HG03457 (cell line): ENCODE measurements around the gene CHRNA5.

ENCODE experiments used
- ATAC-seq: cut with Tn5 transposase; IDR thresholded peaks from one replicate; pipeline ENCODE4 v1.9.1; 2021; ENCODE audit warnings: moderate number of reproducible peaks; ENCODE audit not compliant: unreplicated experiment

The CHRNA5 gene

GRCh38 chr15:78619022-78619950, 54.0 kb downstream of the CHRNA5 start:
- ATAC-seq: no peak

- no peak for ATAC-seq
Measured at GRCh38 chr15:78620021-78620526, 54.8 kb downstream of the CHRNA5 start.

DNA sequence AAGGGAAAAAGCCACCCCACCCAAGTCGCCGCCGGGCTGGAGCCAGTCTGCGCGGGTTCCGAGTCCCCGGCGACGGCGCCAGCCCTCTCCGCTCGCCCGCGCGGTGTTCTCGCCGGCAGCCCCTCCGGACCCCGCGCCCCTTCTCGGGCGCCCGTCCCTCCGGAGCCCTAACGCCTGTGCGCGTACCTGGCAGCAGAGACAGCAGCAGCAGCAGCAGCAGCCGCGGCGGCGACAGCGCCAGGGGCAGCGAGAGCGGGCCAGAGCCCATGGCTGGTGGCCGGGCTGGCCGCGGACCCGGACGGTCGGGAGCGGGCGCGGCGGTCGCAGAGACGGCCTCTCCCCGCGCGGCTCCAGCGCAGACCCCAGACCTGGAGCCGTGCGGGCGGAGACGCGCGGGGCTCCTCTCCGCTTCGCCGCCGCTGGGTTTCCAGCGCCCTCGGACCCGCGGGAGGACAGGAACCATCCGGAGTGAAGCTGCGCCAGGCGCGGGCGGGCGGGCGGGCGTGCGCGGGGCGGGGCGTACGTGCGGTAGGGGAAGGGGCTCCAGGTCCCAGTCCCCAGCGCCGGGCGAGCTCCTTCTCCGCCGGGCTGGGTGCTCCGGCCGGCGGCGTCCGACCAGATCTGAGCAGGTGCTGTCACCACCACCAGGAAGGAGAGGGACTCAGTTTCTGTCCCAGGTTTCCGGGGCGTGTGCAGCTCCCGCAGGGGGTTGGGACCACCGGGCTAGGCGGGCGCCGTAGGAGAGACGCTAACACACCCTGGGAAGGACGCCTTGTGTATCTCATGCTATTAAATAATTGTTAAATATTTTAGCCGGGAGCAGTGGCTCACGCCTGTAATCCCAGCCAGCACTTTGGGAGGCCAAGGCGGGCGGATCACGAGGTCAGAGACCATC, 55.5 kb downstream of the CHRNA5 start, which contains the start of gene CHRNA3:
Gene CHRNA3 (minus strand): TSS at position 470 of the 895 bp plus-strand sequence. CDS start 202 bp downstream, at position 268.
- ATAC-seq: no peak

- no peak for ATAC-seq
Measured at GRCh38 chr15:78621810-78622402, 56.6 kb downstream of the CHRNA5 start.

DNA sequence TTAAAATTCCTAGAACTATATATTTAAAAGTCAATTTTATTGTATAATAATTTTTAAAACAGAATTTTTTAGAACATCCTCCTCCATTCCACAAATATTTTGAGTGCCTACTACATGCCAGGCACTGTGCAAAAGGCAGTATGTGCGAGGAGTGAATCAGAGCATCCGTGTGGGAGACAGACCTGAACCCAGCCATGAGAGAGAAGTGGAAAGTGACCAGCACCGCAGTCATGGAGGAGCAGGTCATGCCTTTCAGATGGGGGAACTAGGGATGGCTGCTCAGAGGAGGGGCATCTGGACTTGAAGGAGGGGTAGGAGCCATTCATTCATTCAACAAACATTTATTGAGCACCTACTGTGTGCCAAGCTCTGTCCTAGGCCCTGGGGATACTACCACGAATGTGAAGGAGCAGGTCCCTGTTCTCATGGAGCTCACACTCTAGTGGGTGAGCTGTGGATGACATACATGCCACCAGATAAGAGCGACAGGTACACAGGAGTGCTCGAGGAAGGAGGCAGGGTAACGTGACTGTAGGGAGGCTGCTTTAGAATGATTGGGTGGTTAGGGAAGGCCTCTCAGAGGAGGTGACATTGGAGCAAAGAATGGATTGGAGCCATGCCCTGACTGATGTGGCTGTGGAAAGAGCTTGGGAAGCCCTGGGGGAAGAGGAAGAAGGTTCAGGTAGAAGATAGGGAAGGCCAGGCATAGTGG, 58.6 kb downstream of the CHRNA5 start:
- no peak for ATAC-seq

- ATAC-seq: no peak
Measured at GRCh38 chr15:78624651-78625590, 59.6 kb downstream of the CHRNA5 start.

GRCh38 chr15:78625606-78626280, 60.4 kb downstream of the CHRNA5 start:
- no peak for ATAC-seq

DNA sequence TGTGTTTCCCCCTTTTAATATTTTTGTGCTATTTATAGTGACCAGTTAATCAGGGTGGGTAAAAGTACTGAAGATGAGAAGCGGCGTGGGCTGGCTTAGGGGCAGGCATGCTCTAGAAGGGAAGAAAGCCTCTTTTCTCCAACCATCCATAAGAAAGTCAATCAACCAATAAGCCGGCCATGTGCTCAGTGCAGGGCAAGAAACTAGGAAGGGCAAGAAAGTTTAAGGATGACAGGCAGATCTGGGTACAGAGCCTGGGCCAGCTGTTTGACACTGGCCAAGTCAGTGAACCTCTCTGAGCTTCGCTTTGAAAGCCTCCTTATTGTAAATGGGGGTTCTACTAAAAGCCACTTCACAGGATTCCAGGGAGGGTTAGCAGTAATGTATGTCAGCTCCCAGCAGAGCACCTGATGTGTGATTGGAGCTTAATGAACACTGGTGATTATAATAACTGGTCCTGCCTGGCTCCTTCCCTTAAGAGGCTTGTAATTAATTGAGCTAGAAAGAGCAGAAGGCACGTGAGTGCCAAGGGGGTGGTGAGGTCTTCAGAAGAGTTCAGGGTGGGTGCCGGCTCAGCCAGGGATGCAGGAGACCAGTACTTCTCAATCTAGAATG, 61.2 kb downstream of the CHRNA5 start:
- no peak for ATAC-seq

DNA sequence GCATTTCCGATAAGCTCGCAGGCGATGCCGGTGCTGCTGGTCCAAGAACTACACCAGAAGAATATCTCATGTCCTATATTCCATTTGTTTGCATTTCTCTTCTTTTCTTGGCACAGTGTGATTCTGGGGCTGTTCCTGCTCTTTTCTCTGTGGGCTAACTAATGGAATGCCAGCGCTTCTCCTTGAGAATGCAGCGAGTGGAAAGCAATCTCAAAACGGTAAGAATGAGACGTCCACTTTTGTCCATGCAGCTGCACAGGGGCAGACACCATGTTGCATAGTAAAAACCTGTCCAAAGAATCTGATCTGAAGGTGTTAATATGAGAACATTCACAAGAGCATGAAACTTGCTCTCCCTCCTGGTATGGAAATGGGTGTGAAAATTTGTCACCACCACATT, 62.0 kb downstream of the CHRNA5 start:
- no peak for ATAC-seq

GRCh38 chr15:78628227-78628626, 62.9 kb downstream of the CHRNA5 start:
- no peak for ATAC-seq

- no peak for ATAC-seq
Measured at GRCh38 chr15:78629031-78629715, 63.9 kb downstream of the CHRNA5 start.

- ATAC-seq: no peak
Measured at GRCh38 chr15:78629716-78630065, 64.4 kb downstream of the CHRNA5 start.

GRCh38 chr15:78630886-78631633, 65.7 kb downstream of the CHRNA5 start:
- ATAC-seq: no peak

DNA sequence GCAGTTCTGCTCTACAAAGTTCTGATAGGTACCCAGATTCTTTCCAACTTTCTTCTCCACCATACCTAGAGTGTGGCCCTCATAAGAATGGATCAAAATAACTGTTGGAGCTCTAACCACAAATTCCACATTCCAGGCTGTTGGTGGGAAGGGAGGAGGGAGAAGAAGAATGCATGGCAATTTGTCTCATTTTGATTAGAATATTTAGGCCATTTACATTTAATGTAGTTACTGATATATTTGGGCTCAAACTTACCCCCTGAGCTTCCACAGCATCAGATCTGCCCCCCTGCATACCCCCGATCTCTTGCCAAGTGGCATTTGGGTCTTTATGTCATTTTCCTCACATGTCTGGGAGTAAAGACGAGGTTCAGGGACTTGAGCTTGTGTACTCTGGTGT, 68.0 kb downstream of the CHRNA5 start:
- ATAC-seq: no peak

DNA sequence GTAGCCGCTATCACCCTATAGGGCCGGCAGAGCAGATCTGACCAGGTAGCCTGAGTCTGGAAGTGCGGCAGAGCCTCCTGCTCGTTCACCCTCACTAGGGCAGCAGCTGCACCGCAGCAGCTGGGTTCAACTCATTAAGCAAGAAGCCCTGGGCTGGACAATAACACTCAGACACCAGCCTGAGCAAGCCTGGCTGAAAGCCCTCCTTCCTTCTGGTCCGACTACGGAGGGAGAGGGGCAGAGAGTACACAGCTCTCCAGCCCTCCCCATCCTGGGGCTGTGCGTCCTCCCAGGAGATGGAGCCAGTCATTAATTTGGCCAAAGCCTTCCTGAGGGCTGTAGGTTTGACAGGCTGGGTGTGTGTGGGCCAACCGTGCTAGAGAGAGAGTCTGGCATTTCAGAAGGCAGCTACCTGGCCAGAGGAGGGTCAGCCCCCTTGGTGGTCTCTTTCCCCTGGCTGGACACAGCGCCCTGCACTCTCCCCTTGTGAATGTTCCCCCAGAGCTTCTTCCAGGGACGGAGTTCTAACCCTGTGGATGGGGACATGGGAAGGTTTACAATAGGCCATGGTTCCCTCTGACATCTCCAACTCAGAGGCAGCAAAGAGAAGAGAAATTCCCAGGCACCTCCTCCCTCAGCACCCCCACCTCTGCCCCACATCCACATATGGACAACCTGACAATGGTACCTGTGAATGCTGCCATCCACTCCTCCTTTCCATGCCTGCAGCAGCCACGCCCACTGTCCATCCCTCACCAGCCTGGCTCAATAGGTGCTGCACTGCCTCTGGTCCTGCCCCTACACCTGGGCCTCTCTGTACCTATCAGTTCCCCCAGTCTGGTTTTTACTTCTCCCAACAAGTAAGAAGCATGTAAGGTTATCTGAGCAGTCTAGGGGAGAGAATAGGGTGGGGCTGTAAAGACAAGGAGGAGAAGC, 69.2 kb downstream of the CHRNA5 start:
- no peak for ATAC-seq

DNA sequence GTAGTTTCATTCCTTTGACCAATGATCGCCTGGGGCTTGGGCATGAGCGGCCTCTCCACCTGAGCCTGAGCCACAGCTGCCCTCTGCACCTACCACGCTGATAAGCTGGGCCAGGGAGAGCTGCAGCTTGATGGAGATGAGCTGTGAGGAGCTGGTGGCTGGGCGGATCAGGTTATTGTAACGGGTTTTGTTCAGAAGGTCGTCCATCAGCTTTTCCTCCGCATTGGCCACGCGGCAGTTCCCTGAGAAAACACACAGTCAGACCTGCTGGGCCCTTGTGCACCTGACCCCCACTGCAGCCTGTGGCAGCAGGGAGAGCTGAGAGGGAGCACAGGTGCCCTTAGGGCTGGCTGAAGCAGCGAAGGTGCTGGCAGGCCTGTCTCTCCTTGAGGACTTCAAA, 70.0 kb downstream of the CHRNA5 start:
- ATAC-seq: no peak
